Tibial artery (tissue), 4 donors: Measurements from ENCODE around the gene S100A10.

Source experiments
- DNase-seq, 2 donors: peaks; one replicate each; pipeline ENCODE4 v3.0.0-alpha.2; 2019
- H3K27ac ChIP-seq, 2 donors: fragments of 200-600 bp; sonication (generic) in 1 of 2; 1 replicate in 1 of 2; 2 replicates in 1 of 2; pipeline ENCODE4 v1.5.1; 2018 to 2019; ENCODE audit warnings: mild to moderate bottlenecking in 1 of 2
- H3K27me3 ChIP-seq, 2 donors: fragments of 200-600 bp; sonication (generic) in 1 of 2; one replicate each; pipeline versions ENCODE4 v1.5.1 to v1.6.0; 2016 to 2019
- H3K36me3 ChIP-seq, 3 donors: fragments of 200-600 bp; sonication (generic) in 2 of 3; one replicate each; pipeline ENCODE4 v1.5.1; 2016 to 2019; ENCODE audit warnings: mild to moderate bottlenecking in 2 of 3
- H3K4me1 ChIP-seq, 4 donors: fragments of 200-600 bp; sonication (generic) in 2 of 4; 1 replicate in 3 of 4; 2 replicates in 1 of 4; pipeline ENCODE4 v1.5.1; 2016 to 2019
- H3K4me3 ChIP-seq, 2 donors: fragments of 200-600 bp; sonication (generic) in 1 of 2; 1 replicate in 1 of 2; 2 replicates in 1 of 2; pipeline ENCODE4 v1.5.1; 2018 to 2019; ENCODE audit warnings: mild to moderate bottlenecking in 2 of 2
- H3K9me3 ChIP-seq, 3 donors: fragments of 200-600 bp; sonication (generic) in 1 of 3; one replicate each; pipeline ENCODE4 v1.5.1; 2016 to 2019
- intact Hi-C: fragments of 100-400 bp; cut with DNase I; formaldehyde crosslinking; loops from one replicate; pipeline ENCODE4 v1.15.0; 2023; ENCODE audit warnings: low total_unique reads
- TF ChIP-seq, protein P1 (sequence below), 2 experiments: fragments of 200-600 bp in 1 of 2; fragments of 450-650 bp in 1 of 2; IDR thresholded peaks; one replicate each; pipeline ENCODE4 v1.5.1; 2017 to 2019; ENCODE audit warnings: antibody characterized with exemption in 2 of 2, mild to moderate bottlenecking in 1 of 2, moderate library complexity in 1 of 2

Gene S100A10

DNA sequence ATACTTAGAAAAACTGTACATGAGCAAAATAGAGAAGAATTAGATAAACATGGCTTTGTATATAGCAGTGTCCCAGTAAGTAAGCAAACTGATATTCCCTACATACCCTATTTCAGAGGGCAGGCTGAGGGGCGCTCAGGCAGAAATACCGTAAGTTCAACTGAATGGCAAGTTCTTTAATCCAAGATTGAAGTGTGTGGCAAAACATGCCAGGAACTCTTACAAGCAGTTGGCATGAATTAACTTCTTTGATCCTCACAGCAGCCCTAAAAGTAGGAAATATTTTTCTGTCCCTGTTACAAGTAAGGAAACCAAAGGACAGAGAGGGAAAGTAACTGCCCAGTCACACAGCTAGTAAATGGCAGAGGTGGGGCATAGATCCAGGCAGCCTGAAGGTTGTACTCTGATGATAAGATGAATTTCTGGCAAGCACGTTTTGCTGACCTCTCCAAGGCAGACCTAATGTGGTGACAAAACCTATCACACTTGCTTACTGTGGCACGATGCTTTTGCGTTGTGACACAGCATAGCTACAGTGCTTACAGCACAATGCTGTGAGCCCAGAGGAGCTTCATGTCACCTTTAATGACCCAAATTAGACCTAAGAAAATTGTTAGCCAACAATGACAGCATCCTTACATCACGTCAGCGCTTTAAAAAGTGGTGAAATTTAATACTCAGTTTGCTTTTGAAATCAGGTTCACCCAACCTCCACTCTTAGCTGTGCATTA lies 49.4 kb downstream of the S100A10 start:
- H3K4me1 ChIP-seq: peaks cover 3 to 38% (median 11%) of the 10 kb centered on the region in 4 donors
- peak overlapping the region; percentile 65 to 68 for H3K27ac ChIP-seq
- no peaks in the 10 kb centered on the region for H3K36me3 ChIP-seq
- intact Hi-C loops: no loop called here
- no peaks in the 10 kb centered on the region for H3K27me3 ChIP-seq
- no peak overlapping the region for H3K4me3 ChIP-seq
- DNase-seq: no peak
- TF ChIP-seq, protein P1, sequence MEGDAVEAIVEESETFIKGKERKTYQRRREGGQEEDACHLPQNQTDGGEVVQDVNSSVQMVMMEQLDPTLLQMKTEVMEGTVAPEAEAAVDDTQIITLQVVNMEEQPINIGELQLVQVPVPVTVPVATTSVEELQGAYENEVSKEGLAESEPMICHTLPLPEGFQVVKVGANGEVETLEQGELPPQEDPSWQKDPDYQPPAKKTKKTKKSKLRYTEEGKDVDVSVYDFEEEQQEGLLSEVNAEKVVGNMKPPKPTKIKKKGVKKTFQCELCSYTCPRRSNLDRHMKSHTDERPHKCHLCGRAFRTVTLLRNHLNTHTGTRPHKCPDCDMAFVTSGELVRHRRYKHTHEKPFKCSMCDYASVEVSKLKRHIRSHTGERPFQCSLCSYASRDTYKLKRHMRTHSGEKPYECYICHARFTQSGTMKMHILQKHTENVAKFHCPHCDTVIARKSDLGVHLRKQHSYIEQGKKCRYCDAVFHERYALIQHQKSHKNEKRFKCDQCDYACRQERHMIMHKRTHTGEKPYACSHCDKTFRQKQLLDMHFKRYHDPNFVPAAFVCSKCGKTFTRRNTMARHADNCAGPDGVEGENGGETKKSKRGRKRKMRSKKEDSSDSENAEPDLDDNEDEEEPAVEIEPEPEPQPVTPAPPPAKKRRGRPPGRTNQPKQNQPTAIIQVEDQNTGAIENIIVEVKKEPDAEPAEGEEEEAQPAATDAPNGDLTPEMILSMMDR (IDR thresholded peaks at IDR 0.05): no peak
- H3K9me3 ChIP-seq: no peaks in the 10 kb centered on the region

DNA sequence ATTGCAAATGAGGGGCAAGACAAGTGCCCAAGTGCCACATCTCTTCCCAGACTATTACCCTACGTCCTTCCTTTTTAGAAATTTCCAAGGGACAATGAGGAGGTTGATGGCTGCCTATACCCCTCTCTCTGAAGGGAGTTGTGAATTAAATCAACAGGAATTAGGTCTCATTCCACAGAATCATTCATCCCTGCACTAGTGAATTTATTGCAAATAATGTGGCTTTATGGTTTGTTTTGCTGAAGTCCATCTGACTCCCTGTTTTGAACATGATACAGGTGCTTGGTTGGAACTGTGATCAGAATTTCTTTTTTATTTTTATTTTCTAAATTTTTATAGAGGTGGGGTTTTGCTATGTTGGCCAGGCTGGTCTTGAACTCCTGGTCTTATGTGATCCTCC lies 50.1 kb downstream of the S100A10 start:
- H3K27ac ChIP-seq: no peak overlapping the region

DNA sequence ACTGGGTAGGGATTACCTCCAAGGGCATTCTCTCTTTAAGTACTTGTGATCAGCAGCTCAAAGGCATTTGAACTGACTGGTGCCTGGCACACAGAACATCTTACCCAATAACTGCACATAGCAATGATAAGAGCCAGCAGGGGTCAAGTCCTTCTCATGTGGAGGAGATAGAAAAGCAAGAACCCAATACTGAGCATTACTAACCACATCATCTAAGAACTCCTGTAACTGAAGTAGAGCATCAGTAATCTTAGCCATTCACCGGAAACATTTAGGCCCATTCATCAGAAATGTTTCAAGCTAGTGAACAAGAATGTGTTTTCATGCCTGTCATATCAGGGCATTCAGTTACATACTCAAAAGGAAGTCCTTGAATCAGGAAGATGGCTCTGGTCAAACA lies 50.8 kb downstream of the S100A10 start:
- DNase-seq: no peak
- intact Hi-C loops: no loop called here
- Histone ChIP-seq H3K4me1 (peaks cover 3 to 38% (median 11%) of the 10 kb centered on the region in 4 donors), H3K36me3 (no peaks in the 10 kb centered on the region), H3K27me3 (no peaks in the 10 kb centered on the region), H3K9me3 (no peaks in the 10 kb centered on the region), H3K4me3 (no peak overlapping the region), H3K27ac (no peak overlapping the region)
- TF ChIP-seq, protein P1 (IDR thresholded peaks at IDR 0.05): no peak

More for the DNA sequence above, 50.1 kb downstream of the S100A10 start:
- no peak for DNase-seq
- Histone ChIP-seq H3K36me3 (no peaks in the 10 kb centered on the region), H3K9me3 (no peaks in the 10 kb centered on the region), H3K27me3 (no peaks in the 10 kb centered on the region), H3K4me1 (peaks cover 3 to 38% (median 11%) of the 10 kb centered on the region in 4 donors), H3K4me3 (no peak overlapping the region)
- intact Hi-C loops: no loop called here
- TF ChIP-seq, protein P1 (IDR thresholded peaks at IDR 0.05): no peak

DNA sequence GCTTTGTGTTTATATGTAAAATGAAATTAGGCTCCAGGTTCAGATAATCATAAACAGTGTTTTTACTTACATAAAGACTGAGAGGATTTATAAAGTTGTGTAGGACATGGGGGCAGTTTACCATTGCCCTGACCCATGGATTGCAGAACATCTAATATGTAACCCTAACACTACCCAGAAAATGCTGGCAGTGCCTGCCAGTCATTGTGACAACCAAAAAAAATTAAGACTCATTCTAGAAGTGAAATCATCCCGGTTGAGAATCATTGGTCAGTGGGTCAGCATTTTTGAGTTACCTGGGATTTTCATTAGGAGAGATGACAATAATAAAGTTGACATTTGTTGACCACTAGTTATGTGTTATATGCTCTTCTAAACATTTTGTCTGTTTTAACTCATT lies 53.1 kb downstream of the S100A10 start:
- TF ChIP-seq, protein P1 (IDR thresholded peaks at IDR 0.05): no peak
- no peaks in the 10 kb centered on the region for H3K36me3 ChIP-seq
- no peak for DNase-seq
- H3K4me3 ChIP-seq: no peak overlapping the region
- H3K27ac ChIP-seq: no peak overlapping the region
- H3K9me3 ChIP-seq: no peaks in the 10 kb centered on the region
- peaks cover 0 to 28% (median 8%) of the 10 kb centered on the region in 4 donors for H3K4me1 ChIP-seq
- intact Hi-C loops: no loop called here
- H3K27me3 ChIP-seq: no peaks in the 10 kb centered on the region

DNA sequence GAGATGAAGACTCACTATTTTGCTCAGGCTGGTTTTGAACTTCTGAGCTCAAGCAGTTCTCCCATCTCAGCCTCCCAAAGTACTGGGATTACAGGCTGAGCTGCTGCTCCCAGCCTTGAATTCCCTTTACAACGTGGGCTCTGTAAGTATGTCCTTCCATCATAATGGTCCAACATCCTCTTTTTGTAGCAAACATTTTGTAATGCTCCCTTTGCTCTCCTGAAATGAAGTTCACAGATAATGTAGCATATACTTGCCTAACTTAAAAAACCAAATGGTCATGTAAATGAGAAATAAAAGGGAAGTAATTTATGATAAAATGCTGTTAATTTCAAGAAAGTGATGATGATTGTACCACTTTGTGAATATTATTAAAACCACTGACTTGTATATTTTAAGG lies 53.9 kb downstream of the S100A10 start:
- H3K4me1 ChIP-seq: peaks cover 0 to 21% (median 5%) of the 10 kb centered on the region in 4 donors
- H3K4me3 ChIP-seq: no peak overlapping the region
- intact Hi-C loops: no loop called here
- no peaks in the 10 kb centered on the region for H3K36me3 ChIP-seq
- H3K27ac ChIP-seq: no peak overlapping the region
- TF ChIP-seq, protein P1 (IDR thresholded peaks at IDR 0.05): no peak
- H3K27me3 ChIP-seq: no peaks in the 10 kb centered on the region
- DNase-seq: no peak
- H3K9me3 ChIP-seq: no peaks in the 10 kb centered on the region
